GM10248 (cell line): ENCODE data around the gene MYADM.

Source experiments
- CTCF ChIA-PET: fragments of 300-600 bp; sonication (Branson Sonifier 250); formaldehyde crosslinking; extraction: SDS; loops from one replicate; lab custom pipeline; 2021; ENCODE audit warnings: antibody characterized with exemption; lab: Yijun Ruan, JAX
- POLR2A ChIA-PET: fragments of 350-650 bp; sonication (Branson Sonifier 250); formaldehyde crosslinking; extraction: SDS; loops from one replicate; lab custom pipeline; 2020; ENCODE audit warnings: antibody characterized with exemption; lab: Yijun Ruan, JAX
- DNase-seq: peaks from one replicate; pipeline ENCODE4 v3.0.0; 2012; ENCODE audit errors: extremely low spot score
- TF ChIP-seq, protein P1 (sequence below): IDR thresholded peaks from 2 replicates; pipeline ENCODE4 v1.5.1; 2012; ENCODE audit warnings: mild to moderate bottlenecking, low read depth; ENCODE audit errors: extremely low read depth, missing control alignments, control extremely low read depth

MYADM gene, protein sequence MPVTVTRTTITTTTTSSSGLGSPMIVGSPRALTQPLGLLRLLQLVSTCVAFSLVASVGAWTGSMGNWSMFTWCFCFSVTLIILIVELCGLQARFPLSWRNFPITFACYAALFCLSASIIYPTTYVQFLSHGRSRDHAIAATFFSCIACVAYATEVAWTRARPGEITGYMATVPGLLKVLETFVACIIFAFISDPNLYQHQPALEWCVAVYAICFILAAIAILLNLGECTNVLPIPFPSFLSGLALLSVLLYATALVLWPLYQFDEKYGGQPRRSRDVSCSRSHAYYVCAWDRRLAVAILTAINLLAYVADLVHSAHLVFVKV

DNA sequence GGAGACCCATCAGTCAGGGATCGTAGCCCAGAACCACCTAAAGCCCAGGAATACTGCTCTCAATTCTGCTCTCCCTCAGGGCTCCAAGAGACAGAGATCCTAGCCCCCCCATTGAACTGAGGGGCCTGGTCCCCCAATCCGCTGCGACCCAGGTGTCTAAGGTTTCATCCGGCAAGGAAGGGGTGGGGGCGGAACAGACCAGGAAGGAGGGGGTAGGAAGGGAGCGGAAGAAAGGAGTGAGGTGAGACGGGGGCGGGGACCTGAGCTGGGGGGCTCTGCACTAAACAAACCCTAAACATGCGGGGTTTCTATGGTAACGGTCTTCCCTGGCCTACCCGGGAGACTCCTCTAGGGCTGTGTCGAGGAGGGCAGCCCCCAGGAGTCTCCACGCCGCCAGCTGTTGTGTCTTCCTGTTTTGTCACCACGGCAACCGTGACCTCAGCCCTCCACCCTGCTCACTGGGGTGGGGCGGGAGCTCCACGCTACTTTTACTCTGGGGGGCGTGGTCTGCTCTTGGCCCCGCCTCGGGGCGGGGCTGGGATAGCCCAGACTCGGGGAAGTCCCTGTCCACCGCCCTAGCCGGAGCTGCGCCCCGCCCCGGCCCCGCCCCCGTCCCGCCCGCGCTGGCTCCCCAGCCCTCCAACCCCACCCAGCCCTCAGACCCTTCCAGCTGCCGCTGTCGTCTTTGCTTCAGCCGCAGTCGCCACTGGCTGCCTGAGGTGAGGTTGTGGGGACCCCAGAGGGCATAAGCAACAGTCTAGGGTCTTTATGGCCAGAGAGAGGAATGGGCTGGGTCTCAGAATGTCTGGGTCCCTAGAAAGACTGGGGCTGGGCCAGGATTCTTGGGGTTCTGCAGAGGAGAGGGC lies at the start of gene MYADM:
MYADM (plus strand) TSS at position 659 of the 866 bp plus-strand sequence. CDS start 5,647 bp downstream, outside the sequence.
- POLR2A ChIA-PET, result interaction anchor here (0.5 to 2.1 kb wide), 4 partner anchors 10 to 270 kb away, joined by 5 to 9 read pairs (median 6); partner anchors contain the start of gene CNOT3
- TF ChIP-seq, protein P1, sequence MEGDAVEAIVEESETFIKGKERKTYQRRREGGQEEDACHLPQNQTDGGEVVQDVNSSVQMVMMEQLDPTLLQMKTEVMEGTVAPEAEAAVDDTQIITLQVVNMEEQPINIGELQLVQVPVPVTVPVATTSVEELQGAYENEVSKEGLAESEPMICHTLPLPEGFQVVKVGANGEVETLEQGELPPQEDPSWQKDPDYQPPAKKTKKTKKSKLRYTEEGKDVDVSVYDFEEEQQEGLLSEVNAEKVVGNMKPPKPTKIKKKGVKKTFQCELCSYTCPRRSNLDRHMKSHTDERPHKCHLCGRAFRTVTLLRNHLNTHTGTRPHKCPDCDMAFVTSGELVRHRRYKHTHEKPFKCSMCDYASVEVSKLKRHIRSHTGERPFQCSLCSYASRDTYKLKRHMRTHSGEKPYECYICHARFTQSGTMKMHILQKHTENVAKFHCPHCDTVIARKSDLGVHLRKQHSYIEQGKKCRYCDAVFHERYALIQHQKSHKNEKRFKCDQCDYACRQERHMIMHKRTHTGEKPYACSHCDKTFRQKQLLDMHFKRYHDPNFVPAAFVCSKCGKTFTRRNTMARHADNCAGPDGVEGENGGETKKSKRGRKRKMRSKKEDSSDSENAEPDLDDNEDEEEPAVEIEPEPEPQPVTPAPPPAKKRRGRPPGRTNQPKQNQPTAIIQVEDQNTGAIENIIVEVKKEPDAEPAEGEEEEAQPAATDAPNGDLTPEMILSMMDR, result no peak

DNA sequence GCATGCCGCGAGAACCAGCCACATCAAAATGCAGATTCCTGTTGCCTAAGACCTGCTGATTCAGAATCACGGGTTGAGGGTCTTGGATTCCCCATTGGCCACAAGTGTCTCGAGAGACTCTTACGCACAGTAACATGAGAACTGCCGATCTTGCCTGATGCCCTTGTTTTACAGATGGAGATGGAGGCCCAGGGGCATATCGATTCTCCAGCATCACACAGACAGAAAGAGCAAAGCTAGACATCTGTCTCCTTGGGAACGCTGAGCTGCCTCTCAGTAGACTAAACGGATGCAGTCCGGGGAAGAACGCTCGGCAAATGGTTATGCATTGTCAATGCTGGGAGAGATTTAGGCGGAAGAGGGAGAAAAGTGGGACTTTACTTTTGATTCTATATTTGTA lies 48.9 kb upstream of the MYADM start:
- ChIA-PET CTCF (no interaction called here), POLR2A (no interaction called here)
- DNase-seq, result no peak
- TF ChIP-seq, protein P1, result no peak

More for the DNA sequence above, at the start of gene MYADM:
- peak; percentile 95 for DNase-seq
- CTCF ChIA-PET, result interaction anchor here (0.7 to 1.0 kb wide), 3 partner anchors 14 to 162 kb away, joined by 3 to 6 read pairs (median 3); no protein-coding TSS in a partner anchor

DNA sequence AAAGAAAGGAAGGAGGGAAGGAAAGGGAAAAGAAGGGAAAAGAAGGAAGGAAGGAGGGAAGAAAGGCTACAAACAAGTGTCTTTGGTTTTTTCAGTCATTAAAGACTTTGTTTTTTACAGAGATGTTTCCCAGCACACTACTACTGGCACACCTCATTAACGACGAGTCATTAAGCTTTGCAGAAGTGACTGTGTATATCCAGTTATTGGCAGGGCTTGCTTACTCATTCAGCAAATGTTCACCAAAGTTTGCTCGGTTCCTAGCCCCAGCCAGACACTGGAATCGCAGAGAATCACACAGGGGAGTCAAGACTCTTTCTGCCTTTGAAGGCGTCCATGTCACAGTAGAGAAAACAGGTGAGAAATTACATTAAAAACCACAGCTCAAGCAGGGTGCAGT lies 47.8 kb upstream of the MYADM start:
- ChIA-PET CTCF (no interaction called here), POLR2A (no interaction called here)
- TF ChIP-seq, protein P1, result no peak
- DNase-seq, result no peak

DNA sequence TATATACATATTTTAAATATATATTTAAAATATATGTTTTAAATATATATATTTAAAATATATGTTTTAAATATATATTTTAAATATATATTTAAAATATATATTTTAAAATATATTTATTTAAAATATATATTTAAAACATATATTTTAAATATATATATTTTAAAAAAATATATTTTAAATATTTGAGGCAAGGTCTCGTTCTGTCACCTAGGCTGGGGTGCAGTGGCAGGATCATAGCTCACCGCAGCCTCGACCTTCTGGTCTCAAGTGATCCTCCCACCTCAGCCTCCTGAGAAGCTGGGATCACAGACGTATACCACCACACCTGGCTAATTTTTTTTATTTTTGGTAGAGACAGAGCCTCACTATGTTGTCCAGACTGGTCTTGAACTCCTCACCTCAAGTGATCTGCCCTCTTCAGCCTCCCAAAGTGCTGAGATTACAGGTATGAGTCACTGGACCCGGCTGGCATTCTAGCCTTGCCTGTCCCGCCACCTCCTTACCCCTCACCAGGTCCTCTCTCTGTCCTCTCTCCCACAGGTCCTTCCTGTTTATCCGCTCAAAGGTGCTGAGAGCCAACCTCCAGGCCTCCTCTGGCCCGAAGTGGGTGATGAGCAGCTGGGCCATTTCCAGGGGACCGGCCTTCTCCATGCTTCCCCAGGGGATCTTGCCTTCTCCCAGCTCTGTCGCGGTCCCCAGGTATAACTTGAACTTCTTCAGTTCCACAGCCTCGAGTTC lies 44.1 kb upstream of the MYADM start:
- ChIA-PET CTCF (interaction anchor here (1.3 kb wide), 1 partner anchor 30 kb away, joined by 4 read pairs; no protein-coding TSS in a partner anchor), POLR2A (no interaction called here)
- no peak for DNase-seq
- TF ChIP-seq, protein P1, result no peak

DNA sequence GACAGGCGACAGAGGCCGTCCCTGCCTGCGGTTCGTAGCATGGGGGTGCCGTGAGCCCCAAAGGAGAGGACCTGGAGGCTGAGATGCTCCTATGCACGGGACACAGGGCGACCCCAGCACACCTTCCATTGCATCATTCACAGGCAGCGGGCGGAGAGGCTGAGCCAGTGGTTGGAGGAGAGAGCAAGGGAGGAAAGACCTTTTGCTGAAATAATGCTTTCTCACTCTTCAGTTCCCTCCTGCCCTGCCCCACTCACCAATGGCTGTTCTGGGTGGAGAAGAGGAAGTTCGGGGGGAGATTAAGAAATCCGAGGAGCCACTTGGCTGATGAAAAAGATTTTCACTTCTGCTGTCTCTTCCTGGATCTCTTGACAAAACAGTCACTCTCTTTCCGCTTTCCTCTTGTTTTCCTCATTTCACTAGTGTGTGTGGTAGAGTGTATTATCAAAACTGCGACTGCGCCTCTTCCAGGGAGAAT lies 43.5 kb upstream of the MYADM start, which contains the start of gene NLRP12:
NLRP12 (minus strand) TSS at position 181 of the 478 bp plus-strand sequence; CDS start at position 41, 140 bp downstream.
- CTCF ChIA-PET, result interaction anchor here (1.3 kb wide), 1 partner anchor 31 kb away, joined by 4 read pairs; no protein-coding TSS in a partner anchor
- TF ChIP-seq, protein P1, result no peak
- DNase-seq, result no peak
- POLR2A ChIA-PET, result no interaction called here
